SK-N-DZ (cell line): ENCODE data around the gene ESYT1.
A peak's percentile ranks its signal among the peaks of the same experiment; 100 is the strongest.
"Not testable (repeated sequence)": the region's sequence is repeated elsewhere in the genome, so short reads cannot be mapped to it uniquely, and the experiment has no call there.

Source experiments
- DNase-seq: peaks from one replicate; pipeline ENCODE4 v3.0.0-alpha.2; 2015; ENCODE audit warnings: low spot score

ESYT1 gene

DNA sequence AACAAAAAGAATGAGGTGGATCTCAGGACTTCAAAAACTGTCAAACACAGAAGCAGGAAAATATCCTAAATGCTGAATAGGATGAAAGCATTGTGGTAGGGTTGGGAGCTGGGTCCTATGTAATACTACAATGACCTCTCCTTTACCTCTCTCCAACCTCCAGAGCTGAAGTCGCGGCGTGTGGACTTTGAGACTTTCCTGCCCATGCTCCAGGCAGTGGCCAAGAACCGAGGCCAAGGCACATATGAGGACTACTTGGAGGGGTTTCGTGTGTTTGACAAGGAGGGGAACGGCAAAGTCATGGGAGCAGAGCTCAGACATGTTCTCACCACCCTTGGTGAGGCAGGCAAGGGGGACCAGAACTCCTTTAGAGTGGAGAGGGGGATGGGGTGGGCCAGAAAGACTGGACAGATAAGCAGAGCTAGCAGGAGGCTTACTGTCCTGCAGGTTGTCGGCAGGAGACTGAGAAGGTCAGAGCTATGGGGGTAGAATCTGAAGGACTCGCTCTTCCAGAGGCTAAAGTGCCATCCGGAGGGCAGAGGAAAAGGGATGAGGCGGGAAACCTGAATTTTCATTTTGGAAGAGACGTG, 27.3 kb downstream of the ESYT1 start:
- no peak for DNase-seq

DNA sequence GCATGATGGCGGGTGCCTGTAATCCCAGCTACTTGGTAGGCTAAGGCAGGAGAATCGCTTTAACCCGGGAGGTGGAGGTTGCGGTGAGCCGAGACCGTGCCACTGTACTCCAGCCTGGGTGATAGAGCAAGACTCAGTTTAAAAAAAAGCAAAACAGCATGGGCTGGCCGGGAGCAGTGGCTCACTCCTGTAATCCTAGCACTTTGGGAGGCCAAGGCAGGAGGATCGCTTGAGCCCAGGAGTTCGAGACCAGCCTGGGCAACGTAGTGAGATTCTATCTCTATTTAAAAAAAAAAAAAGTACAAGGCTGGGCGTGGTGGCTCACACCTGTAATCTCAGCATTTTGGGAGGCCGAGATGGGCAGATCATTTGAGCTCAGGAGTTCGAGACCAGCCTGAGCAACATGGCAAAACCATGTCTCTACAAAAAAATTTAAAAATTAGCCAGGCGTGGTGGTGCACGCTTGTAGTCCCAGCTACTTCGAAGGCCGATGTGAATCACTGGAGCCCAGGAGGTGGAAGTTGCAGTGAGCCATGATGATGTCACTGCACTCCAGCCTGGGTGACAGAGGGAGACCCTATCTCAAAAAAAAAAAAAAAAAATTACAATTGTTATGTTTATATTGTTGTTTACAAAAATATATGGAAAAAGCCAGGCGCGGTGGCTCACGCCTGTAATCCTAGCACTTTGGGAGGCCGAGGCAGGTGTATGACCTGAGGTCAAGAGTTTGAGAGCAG, 28.6 kb downstream of the ESYT1 start:
- not testable (repeated sequence) for DNase-seq

DNA sequence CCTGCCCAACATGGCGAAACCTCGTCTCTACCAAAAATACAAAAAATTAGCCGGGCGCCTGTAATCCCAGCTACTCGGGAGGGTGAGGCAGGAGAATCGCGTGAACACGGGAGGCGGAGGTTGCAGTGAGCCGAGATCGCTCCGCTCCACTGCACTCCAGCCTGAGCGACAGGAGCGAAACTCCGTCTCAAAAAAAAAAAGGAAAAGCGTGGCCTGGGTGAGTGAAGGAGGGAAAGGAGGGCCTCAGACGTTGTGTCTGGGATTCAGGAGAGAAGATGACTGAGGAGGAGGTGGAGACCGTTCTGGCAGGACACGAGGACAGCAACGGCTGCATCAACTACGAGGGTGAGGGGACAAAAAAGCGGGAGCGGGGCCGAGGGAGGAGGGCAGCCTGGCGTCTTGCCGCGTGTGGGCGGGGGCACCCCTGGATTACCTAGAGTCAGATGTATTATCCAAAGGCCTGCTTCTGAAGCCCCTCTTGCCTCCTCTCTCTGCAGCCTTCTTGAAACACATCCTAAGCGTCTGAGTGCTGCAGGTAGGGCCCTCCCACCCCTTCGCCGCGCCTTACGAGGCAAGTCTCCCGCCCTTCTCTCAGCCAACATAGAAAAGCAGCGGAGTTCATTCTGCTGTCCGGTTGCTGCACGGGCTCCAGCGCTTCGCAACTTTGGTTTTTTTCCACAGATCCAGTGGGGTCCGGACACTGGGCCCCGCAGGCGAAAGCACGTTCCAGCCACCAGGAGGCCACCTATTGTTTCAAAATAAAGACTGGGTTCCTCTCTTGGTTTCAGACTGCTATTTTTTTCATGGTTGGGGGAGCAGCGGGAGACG, 29.3 kb downstream of the ESYT1 start:
- peak; percentile 88 for DNase-seq

DNA sequence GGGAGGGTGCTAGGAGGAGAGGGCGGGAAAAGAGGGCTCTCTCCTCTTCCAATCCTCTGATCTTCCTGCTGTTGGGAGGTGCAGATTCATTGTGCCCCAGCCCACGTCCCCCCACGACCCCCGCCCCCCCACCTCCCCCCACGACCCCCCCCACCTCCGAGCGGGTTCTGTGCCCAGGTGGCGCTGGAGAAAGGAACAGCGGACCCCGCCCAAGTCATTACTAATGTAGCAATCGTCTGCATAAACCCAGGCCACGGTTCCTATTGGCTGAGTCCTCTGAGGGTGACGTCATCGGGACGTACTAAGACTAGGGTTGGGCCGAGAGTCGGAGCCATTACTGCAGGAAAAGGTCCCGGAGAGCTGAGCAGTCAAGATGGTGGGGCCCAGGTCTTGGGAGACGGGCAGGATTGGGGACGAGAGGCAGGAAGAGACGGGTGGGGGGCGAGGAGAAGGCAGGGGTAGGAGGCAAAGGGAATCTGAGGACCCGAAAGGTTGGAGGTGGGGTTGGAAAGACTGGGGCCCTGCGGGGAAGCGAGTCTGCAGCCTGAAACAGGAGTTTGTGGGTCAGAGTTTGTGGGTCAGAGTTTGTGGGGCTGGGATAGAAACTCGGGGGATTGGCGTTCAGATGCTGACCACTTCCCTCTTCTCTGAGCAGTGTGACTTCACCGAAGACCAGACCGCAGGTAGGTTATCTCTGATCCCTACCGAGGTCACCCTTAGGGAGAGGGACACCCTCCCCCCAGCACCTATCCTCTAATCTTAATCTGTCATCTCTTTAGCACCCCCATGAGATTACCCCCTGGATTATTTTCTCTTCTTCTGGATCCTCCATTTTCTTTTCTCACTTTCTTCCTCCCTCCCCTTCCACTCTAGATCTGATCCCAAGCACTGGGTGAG, 30.2 kb downstream of the ESYT1 start, which contains the start of gene MYL6:
Gene MYL6 (plus strand): TSS at position 331 of the 897 bp plus-strand sequence. CDS start 43 bp downstream, at position 374.
- peak; percentile 98 for DNase-seq

DNA sequence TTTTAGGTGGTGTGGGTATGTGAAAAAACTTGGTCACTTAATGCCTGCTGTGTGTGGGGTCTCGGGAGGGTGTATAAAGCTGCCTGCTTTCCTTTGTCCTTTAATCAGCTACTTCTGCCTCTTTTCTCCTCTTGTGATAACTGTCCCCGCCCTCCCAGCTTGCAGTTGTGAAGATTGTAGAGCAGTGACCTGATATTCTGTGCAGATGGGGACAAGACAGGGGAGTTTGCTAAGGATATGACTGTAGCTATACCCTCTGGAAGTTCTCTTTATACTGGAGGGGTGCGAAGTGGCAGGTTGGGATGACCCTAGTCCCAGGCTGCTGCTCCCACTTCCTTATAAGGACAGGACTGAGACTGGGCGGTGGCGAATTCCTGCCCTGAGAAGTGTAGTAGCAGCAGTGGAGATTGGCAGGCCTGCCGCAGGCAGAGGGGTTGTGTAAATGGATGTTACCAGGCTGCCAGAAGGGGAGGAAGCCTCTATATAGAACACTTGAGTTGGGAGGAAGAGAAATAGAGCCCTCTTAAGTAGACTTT, 30.9 kb downstream of the ESYT1 start:
- peak; percentile 76 for DNase-seq

DNA sequence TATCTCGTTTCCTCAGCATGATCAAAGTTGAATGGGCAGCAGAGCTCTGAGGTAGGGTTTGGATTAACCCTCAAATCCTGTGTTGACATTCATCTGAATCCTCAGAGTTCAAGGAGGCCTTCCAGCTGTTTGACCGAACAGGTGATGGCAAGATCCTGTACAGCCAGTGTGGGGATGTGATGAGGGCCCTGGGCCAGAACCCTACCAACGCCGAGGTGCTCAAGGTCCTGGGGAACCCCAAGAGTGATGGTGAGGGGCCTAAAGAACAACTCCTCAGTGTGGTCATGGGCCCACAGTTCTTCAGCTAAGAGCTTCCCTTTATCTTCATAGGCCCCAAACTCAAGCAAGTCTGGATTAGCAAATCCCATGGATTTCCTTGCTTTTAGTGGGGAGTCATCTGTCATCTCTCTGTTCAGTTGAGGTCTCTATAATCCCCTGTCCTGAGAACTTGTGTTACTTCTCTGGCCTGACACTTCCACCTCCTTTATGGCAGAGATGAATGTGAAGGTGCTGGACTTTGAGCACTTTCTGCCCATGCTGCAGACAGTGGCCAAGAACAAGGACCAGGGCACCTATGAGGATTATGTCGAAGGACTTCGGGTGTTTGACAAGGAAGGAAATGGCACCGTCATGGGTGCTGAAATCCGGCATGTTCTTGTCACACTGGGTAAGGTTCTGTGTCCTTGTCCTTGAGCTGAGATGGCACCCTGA, 31.6 kb downstream of the ESYT1 start:
- DNase-seq, result no peak

DNA sequence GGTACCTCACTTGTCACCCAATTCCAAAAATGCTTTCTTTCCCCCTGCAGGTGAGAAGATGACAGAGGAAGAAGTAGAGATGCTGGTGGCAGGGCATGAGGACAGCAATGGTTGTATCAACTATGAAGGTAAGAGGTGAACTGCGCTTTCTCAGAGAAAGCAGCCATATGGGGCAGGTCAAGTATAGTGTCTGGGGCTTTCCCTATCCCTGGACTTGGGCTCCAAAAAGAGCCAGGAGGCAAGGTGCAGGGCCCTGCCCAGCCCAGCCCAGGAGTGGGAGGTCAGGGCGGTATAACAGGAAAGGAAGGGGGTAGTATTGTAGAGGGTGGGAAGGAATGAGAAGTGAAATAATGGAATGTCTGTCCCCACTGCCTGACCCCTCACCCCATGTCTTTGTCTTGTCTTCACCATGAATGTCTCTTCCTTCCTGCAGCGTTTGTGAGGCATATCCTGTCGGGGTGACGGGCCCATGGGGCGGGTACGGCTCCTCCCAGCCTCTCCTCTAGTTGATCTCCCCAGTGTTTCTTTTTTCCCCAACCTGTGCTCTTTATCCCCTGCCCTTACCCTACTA, 32.2 kb downstream of the ESYT1 start:
- no peak for DNase-seq

DNA sequence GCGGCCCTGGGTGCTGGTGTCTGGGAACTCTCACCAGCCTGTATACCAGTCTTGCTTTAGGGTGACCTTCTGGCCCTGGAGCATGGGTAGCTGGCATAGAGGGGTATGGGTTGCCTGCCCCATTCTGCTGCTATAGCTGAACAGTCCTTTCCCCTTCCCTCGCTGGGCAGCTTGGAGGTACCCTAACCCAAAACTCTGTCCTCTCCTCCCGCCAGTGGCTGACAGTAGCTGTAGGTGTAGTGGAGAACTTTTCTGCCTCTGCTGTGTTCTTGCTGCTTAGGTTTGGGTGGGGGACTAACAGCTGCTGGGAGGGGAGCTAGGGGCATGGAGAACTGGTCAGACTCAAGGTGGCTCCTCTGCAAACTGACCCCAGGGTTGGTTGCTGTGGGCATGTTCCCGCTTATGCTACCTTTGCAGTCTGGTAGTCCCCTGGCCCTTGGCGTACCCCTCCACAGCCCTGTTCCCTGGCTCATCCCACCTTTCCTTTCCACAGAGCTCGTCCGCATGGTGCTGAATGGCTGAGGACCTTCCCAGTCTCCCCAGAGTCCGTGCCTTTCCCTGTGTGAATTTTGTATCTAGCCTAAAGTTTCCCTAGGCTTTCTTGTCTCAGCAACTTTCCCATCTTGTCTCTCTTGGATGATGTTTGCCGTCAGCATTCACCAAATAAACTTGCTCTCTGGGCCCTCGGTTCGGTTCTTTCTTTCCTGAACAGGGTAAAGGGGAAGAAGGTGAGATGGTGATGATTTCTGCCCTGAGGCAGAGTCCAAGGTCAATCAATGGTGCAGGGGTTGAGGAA, 33.0 kb downstream of the ESYT1 start:
- DNase-seq, result no peak

DNA sequence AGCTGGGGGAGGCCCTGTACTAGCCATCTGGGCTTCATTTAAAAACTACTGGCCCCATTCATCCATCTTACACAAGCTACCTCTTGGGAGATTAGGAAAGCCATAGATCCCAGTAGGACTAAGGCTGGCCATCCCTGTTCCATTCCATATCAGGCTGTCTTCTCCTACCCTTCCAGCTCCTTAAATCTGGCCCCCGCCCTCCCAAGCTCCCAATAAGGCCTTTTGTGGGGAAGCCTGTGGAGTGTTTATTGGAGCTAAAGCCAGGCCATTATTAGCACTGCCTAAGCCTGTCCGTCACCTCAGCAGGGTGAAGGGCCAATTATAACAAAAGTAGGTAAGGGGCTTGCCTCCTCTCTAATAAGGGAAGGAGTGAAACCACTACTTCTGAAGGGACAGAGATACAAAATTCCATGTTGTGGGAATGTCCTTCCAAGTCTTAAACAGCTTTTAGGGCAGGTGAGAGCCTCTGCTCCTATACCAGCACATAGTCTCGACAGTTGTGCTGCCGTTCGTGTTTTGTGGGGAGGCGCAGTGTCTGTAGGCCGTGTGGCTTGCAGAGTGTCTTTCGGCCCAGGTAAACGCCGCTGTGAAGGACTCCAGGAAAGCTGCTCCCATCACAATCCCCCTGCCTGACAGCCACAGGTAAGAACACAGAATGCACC, 33.8 kb downstream of the ESYT1 start:
- DNase-seq, result no peak

DNA sequence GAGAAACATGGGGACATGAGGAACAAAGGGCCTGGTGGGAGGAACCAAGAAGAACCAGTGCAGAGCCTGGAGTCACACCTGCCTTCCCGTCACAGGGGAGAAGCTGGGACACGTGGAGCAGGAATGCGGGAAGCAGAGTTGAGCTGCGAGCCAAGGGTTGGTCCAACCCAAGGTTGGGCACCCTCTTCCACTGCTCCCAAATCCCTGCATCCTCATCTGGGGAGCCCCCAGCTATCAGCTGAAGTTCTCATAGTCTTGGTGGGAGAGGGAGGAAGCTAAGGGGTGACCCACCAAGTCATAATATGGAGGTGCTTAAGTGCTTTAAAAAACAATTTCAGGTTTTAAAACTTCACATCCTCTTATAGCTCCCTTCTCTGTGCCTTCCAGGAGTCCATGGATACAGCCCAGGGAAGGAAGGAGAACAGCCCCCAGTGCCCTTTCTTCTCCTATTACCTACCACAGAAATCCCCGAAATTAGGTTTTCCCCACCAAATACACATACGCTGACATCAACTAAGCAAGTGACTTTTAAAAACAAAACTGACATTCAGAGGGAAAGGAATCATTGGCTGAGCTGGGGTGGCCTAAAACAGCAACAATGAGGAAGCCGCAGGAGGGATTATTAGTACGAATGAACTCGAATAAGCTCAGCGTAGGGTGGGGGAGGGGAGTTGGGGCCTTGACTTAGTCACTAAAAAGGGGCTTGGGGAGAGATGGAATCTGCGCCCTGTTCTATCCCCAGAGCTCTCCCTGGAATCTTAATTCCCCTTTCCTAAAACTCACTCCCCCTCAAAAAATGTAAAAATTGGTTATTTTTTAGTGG, 34.6 kb downstream of the ESYT1 start:
- DNase-seq, result no peak

DNA sequence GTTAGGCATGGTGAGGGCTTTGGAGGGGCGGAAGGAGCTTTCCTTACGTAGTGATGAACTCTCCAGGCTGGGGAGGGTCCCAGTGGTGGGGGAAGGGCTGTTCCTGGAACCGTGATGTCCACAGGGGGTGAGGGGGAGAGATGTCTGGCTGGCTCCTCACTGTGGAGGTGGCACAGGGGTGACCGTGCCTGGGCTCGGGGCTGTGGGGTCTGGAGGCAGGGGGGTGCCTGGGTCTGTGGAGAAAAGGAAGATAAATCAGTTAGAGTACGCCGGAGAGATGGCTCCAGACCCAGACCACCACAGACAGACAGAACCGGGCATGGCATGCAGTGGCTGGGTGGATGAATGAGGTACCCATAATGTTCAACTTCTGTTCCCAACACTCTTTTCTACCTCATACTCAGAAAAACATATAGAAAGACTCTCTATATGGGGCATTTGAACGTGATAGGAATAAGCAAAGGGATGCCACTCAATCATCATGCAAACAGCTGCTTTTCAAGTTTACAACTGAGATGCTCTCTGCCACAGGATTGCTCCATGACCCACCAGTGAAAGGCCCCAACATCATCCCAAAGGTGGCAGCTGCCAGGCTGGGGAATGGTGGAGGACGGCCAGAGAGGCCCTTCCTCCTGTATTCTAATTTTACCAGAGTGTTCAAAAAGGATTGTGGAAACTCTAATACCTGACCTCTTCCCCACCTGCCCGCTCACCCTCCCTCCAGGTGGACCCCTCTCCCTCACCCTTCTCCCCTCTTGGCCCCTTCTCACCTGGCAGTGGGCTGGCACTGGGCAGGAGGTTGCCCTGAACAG, 35.7 kb downstream of the ESYT1 start:
- DNase-seq, result no peak

DNA sequence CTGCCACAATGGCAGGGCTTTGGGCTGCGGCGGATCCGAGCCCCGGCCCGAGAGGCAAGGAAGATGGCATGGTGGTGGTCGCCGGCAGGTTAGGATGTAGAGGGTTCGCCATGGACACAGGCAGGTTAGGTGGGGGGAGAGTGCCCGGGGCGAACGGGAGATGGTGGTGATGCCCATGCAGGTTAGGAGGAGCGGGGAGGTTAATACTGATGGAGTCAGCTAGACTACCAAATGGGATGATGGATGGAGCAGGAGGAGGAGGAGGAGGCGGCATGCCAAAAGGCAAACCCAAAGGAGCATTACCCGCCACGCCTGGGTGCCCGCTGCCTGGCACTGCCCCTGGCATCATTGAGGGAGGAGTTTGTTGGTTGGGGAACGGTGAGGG, 36.3 kb downstream of the ESYT1 start:
- DNase-seq, result no peak

DNA sequence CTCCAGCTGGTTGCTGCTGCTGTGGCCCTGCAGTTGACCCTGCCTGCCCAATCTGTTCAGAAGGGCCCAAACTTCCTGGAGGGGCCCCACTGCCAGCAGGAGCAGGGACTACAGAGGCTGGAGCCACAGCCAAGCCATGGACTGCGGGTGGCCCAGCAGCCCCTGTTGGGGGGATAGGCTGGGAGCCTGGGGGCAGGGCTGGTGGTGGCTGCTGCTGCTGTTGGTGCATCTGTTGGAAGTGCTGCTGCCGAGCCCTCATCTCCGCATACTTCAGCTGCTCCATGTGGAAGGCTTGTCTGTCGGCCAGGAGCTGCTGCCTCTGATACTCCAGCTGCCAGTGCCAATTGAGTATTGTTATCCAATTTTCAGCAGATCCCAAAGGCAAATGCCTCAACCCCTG, 37.3 kb downstream of the ESYT1 start:
- DNase-seq, result no peak

DNA sequence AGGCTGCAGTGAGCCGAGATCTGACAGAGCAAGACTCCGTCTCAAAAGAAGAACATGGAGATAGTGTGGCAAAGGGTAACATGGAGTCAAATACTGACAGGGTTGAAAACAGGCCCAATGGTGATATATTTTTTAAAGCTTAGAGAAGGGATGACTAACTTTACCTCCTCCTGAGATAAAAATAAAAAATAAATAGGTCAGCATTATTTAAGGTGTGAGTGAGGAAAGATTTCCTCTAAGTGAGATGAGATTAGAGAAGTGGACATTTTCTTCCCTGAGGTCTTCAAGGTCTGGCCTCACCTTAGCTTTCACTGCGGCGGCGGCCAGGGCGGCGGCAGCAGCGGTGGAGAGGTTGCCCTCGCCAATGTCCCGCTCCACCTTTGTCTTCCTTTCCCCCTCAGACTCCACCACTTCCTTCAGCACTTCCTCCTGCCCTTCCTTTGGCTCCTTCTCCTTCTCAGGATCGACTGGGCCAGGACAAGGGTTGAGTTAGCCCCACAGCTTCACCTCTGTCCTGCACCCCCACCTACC, 41.2 kb downstream of the ESYT1 start:
- DNase-seq, result no peak

DNA sequence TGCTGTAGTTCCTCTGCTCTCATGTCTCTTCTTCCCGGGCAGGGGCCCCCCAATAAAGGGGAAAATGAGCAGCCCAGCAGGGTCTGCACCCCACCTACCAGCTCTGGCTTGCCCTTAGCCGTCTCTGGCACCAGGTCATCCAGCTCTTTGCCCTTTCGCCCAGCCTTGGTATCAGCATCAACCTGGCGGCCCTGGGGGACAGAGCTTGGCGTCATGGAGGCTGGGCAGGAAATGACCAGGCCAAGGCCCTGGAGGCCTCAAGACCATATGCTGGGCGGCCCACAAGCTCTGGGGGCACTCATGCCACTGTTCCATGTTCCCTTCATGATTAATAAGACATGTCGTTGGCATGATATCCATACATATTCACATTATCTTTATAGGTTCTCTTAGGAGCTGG, 44.8 kb downstream of the ESYT1 start:
- DNase-seq, result no peak

DNA sequence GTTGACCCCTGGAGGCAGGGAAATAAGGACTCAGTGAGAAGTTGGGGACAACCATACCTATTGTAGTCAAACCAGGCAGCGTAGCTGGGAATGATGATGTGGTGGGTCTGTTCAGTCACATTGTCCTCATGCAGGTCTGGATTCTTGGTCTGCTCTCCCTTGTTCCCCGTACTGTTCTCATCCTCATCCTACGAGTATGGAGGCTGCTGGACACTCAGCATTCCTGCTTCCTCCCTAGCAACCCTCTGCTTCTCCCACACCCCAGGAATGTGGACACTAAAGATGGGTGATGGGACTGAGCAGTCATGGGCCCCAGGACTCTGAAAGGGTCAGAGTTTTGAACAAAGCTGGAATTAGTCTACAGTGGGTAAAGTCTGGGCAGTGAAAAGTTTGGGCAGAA, 50.3 kb downstream of the ESYT1 start:
- DNase-seq, result no peak

DNA sequence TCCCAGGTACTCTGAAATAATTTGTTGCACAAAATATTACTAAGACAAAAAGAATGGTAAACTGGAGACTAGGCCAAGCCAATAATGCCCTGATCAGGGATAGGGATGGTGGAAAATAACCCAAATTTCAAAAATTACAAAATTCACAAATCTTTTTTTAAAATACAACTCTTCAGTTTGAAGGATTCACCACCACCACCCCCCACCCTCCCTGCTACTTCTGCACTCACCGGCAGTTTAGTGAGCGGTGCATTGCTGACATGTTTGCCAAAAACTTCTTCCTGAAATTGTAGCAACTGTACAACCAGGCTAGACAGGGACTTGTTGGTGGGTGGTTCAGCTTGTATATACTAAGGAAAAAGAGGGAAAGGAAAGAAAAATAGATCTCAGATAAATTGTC, 58.9 kb downstream of the ESYT1 start:
- no peak for DNase-seq
